A549 (cell line): ENCODE measurements around the gene LMO7. TPM values are rescaled to one million over a fixed set of nuclear protein-coding genes. Genes with fewer than 3 reads are reported as not detected.

Experiments
- ATAC-seq, 2 experiments: fragments of 200-7000 bp in 1 of 2; fragments of >200 bp in 1 of 2; cut with Nextera tagmentation in 1 of 2; cut with Tn5 transposase in 1 of 2; 3 replicates each; pipeline versions ENCODE4 v1.8.0 to v1.9.1; 2018 to 2020; ENCODE audit warnings: mild to moderate bottlenecking in 1 of 2, moderate library complexity in 1 of 2
- CTCF ChIA-PET: fragments of 300-600 bp; sonication (Branson Sonifier 250); formaldehyde crosslinking; extraction: SDS; loops from one replicate; lab custom pipeline; 2021; ENCODE audit warnings: antibody characterized with exemption, inconsistent platforms; lab: Yijun Ruan, JAX
- POLR2A ChIA-PET: fragments of 350-600 bp; formaldehyde crosslinking; extraction: SDS; loops from one replicate; lab custom pipeline; 2021; ENCODE audit warnings: antibody characterized with exemption, inconsistent platforms; lab: Yijun Ruan, JAX
- DNase-seq, 2 experiments: peaks; one replicate each; pipeline versions ENCODE4 v3.0.0 to v3.0.0-alpha.2; 2011 to 2016; ENCODE audit warnings: low read depth in 1 of 2, low spot score in 1 of 2
- FAIRE-seq: peaks from 2 replicates; lab custom pipeline; 2011; peaks lifted over from hg19 to GRCh38; lab: Jason Lieb, UNC
- H3K27ac ChIP-seq, 2 experiments: fragments of >200 bp; sonication (Bioruptor Twin); formaldehyde crosslinking; 3 replicates each; pipeline ENCODE4 v1.5.1; 2016 to 2017
- H3K4me1 ChIP-seq: fragments of >200 bp; sonication (Bioruptor Twin); formaldehyde crosslinking; 3 replicates; pipeline ENCODE4 v1.6.1; 2016
- H3K4me2 ChIP-seq: fragments of >200 bp; sonication (Bioruptor Twin); formaldehyde crosslinking; 3 replicates; pipeline ENCODE4 v1.6.1; 2016
- H3K4me3 ChIP-seq: fragments of >200 bp; sonication (Bioruptor Twin); formaldehyde crosslinking; 3 replicates; pipeline ENCODE4 v1.5.1; 2016
- H3K9me3 ChIP-seq: fragments of >200 bp; sonication (Bioruptor Twin); formaldehyde crosslinking; 3 replicates; pipeline ENCODE4 v1.6.1; 2016
- ATOH8 ChIP-seq: fragments of 250-450 bp; sonication (Bioruptor Pico); IDR thresholded peaks from 2 replicates; pipeline ENCODE4 v1.5.0; 2020; ENCODE audit warnings: low read depth, mild to moderate bottlenecking, moderate library complexity
- BCL3 ChIP-seq: fragments of >200 bp; sonication (Bioruptor Twin); formaldehyde crosslinking; IDR thresholded peaks from 3 replicates; pipeline ENCODE4 v1.6.1; 2016
- BHLHE40 ChIP-seq: IDR thresholded peaks from 2 replicates; pipeline ENCODE4 v1.6.1; 2012; ENCODE audit warnings: low read depth, low read length, inconsistent platforms
- CBX8 ChIP-seq: fragments of 200-600 bp; sonication (generic); IDR thresholded peaks from 2 replicates; pipeline ENCODE4 v1.6.1; 2016
- CTCF ChIP-seq: fragments of >200 bp; sonication (Bioruptor Twin); formaldehyde crosslinking; IDR thresholded peaks from 3 replicates; pipeline ENCODE4 v1.5.1; 2016
- FOXS1 ChIP-seq: fragments of 250-450 bp; sonication (Bioruptor Pico); IDR thresholded peaks from 2 replicates; pipeline ENCODE4 v1.5.0; 2020; ENCODE audit warnings: mild to moderate bottlenecking, moderate library complexity
- GATA3 ChIP-seq: IDR thresholded peaks from 2 replicates; pipeline ENCODE4 v1.6.1; 2012; ENCODE audit warnings: borderline replicate concordance
- HEYL ChIP-seq: fragments of 250-450 bp; sonication (Bioruptor Pico); IDR thresholded peaks from 2 replicates; pipeline ENCODE4 v1.8.0; 2021; ENCODE audit warnings: mild to moderate bottlenecking, moderate library complexity
- HMGXB4 ChIP-seq: fragments of 250-450 bp; sonication (Bioruptor Pico); IDR thresholded peaks from 2 replicates; pipeline ENCODE4 v1.5.0; 2021; ENCODE audit warnings: mild to moderate bottlenecking, moderate library complexity, borderline replicate concordance
- HOXB13 ChIP-seq: fragments of 250-450 bp; sonication (Bioruptor Pico); IDR thresholded peaks from 2 replicates; pipeline ENCODE4 v1.5.0; 2020; ENCODE audit warnings: low read depth, mild to moderate bottlenecking, moderate library complexity
- HOXB5 ChIP-seq: fragments of 250-450 bp; sonication (Bioruptor Pico); IDR thresholded peaks from 2 replicates; pipeline ENCODE4 v1.5.0; 2020; ENCODE audit warnings: mild to moderate bottlenecking, moderate library complexity
- MAFK ChIP-seq: fragments of 450-650 bp; IDR thresholded peaks from 2 replicates; pipeline ENCODE4 v1.6.1; 2014; ENCODE audit not compliant: partially characterized antibody
- NFE2L2 ChIP-seq: fragments of 150-350 bp; conservative IDR thresholded peaks from 2 replicates; pipeline ENCODE4 v1.6.1; 2014; ENCODE audit warnings: low read length
- NPAS2 ChIP-seq: fragments of 250-450 bp; sonication (Bioruptor Pico); IDR thresholded peaks from 2 replicates; pipeline ENCODE4 v1.8.0; 2022; ENCODE audit warnings: mild to moderate bottlenecking, moderate library complexity, borderline replicate concordance
- NR3C1 ChIP-seq: fragments of >200 bp; sonication (Bioruptor Twin); formaldehyde crosslinking; IDR thresholded peaks from 3 replicates; pipeline ENCODE4 v1.6.1; 2017
- POLR2AphosphoS2 ChIP-seq: conservative IDR thresholded peaks from 2 replicates; pipeline ENCODE4 v1.6.1; 2012; ENCODE audit warnings: low read length, improper control_type of control experiment, inconsistent platforms
- REST ChIP-seq: fragments of 200-600 bp; sonication (generic); IDR thresholded peaks from 2 replicates; pipeline ENCODE4 v1.6.1; 2016; ENCODE audit warnings: antibody characterized with exemption, mild to moderate bottlenecking, moderate library complexity
- RNF2 ChIP-seq: fragments of 200-600 bp; sonication (generic); IDR thresholded peaks from 2 replicates; pipeline ENCODE4 v1.6.1; 2016; ENCODE audit warnings: low read depth, mild to moderate bottlenecking, antibody characterized with exemption, moderate library complexity, borderline replicate concordance
- SMC3 ChIP-seq: fragments of >200 bp; sonication (Bioruptor Twin); formaldehyde crosslinking; IDR thresholded peaks from 3 replicates; pipeline ENCODE4 v1.6.1; 2018; ENCODE audit warnings: inconsistent platforms
- USF2 ChIP-seq: fragments of 450-650 bp; IDR thresholded peaks from 2 replicates; pipeline ENCODE4 v1.6.1; 2014; ENCODE audit warnings: antibody characterized with exemption
- ZSCAN20 ChIP-seq: fragments of 250-450 bp; sonication (Bioruptor Pico); IDR thresholded peaks from 2 replicates; pipeline ENCODE4 v1.8.0; 2022; ENCODE audit warnings: mild to moderate bottlenecking, moderate library complexity
- WGBS: methylation state at CpG from one replicate; pipeline ENCODE4 v1.1.6; 2017; ENCODE audit errors: missing lambda C conversion rate; 5-methylcytosine and 5-hydroxymethylcytosine counted together
- polyA plus RNA-seq, 4 experiments: library from polyadenylated mRNA; depleted of rRNA in 3 of 4; stranded (reverse); fragments of >200 nt; fragmentation: RNase III in 1 of 4; extraction: RNeasy Plus Mini Kit Qiagen cat#74134 plus additional on column Dnase treatment in 1 of 4; gene quantifications; 2 replicates in 3 of 4; 3 replicates in 1 of 4; pipeline ENCODE4 v1.2.3, GENCODE V29; 2011 to 2017

The LMO7 gene
- polyA plus RNA-seq, 2 of the 4 experiments (the other 2 are of a cell fraction): 23.4 to 33.2 TPM

GRCh38 chr13:75867379-75868117, 231.4 kb downstream of the LMO7 start:
- POLR2A ChIA-PET: no interaction called here
- ATAC-seq: no peak

GRCh38 chr13:75869981-75870380, 233.9 kb downstream of the LMO7 start:
- Histone ChIP-seq H3K27ac (no peak overlapping the region), H3K4me1 (peaks cover 5% of the 10 kb centered on the region; the same call in 2 of the 3 replicates), H3K9me3 (no peaks in the 10 kb centered on the region), H3K4me3 (no peak overlapping the region; the same call in 2 of the 3 replicates), H3K4me2 (peak overlapping the region; percentile 59; the same call in 2 of the 3 replicates)
- POLR2A ChIA-PET: no interaction called here
- no peak for DNase-seq
- WGBS: 47% methylated on average over 4 of the region's 4 CpGs
- FAIRE-seq: no peak
- CTCF ChIA-PET: interaction anchor here (0.7 to 4.6 kb wide), 35 partner anchors 8 to 1132 kb away, joined by 3 to 42 read pairs (median 3); no protein-coding TSS in a partner anchor
- ATAC-seq: no peak
- TF ChIP-seq SMC3: no peak
- no peak for TF ChIP-seq HOXB5 (CRISPR knock-in tag)
- no peak for TF ChIP-seq ZSCAN20
- TF ChIP-seq NPAS2 (CRISPR knock-in tag): no peak
- no peak for TF ChIP-seq USF2
- TF ChIP-seq NR3C1: no peak
- TF ChIP-seq ATOH8: no peak
- no peak for TF ChIP-seq BHLHE40
- TF ChIP-seq POLR2AphosphoS2: no peak
- TF ChIP-seq RNF2: no peak
- TF ChIP-seq NFE2L2: no peak

More at GRCh38 chr13:75867379-75868117, 231.4 kb downstream of the LMO7 start:
- WGBS: 86% methylated on average over 9 of the region's 9 CpGs
- H3K4me3 ChIP-seq: no peak overlapping the region
- TF ChIP-seq MAFK (peak; percentile 67), GATA3 (no peak)
- H3K4me1 ChIP-seq: peaks cover 14% of the 10 kb centered on the region; the same call in 2 of the 3 replicates
- H3K4me2 ChIP-seq: no peak overlapping the region
- no peak for DNase-seq
- no peak overlapping the region for H3K27ac ChIP-seq
- no peaks in the 10 kb centered on the region for H3K9me3 ChIP-seq
- CTCF ChIA-PET: interaction anchor here (4.6 kb wide), 1 partner anchor 172 kb away, joined by 42 read pairs; no protein-coding TSS in a partner anchor
- no peak for FAIRE-seq

GRCh38 chr13:75870397-75870903, 234.3 kb downstream of the LMO7 start:
- ATAC-seq (peak in 1 of 2 experiments; percentile 42; a peak in 2 of 6 replicates), DNase-seq (peak; percentile 14 to 15), FAIRE-seq (no peak)
- peak overlapping the region; percentile 59 for H3K4me2 ChIP-seq
- H3K4me1 ChIP-seq: peaks cover under 1% of the 10 kb centered on the region; the same call in 1 of the 3 replicates
- no peaks in the 10 kb centered on the region for H3K9me3 ChIP-seq
- CTCF ChIA-PET: interaction anchor here (0.7 to 4.6 kb wide), 34 partner anchors 8 to 1107 kb away, joined by 3 to 42 read pairs (median 3); no protein-coding TSS in a partner anchor
- H3K4me3 ChIP-seq: peak overlapping the region; percentile 41
- POLR2A ChIA-PET: no interaction called here
- WGBS: 11% methylated on average over 13 of the region's 14 CpGs
- peak overlapping the region; percentile 23 to 80; a peak in 5 of 6 replicates for H3K27ac ChIP-seq
- TF ChIP-seq BCL3 (no peak), HMGXB4 (CRISPR knock-in tag) (no peak), REST (no peak), HEYL (CRISPR knock-in tag) (no peak), GATA3 (no peak), FOXS1 (no peak), HOXB13 (CRISPR knock-in tag) (no peak), CTCF (peak; percentile 73), CBX8 (no peak)
